Stimulated activated CD4-positive, alpha-beta T cell treated with anti-CD3 and anti-CD28 coated beads, Interleukin-12 subunit alpha, Interleukin-12 subunit beta, amount 100 ng/mL, for 24 hours (primary cell): ENCODE data around the gene TCOF1.

Experiments used
- DNase-seq, 2 experiments: peaks; one replicate each; pipeline ENCODE4 v3.0.0-alpha.2; 2020; ENCODE audit warnings: low read depth in 2 of 2

The TCOF1 gene

GRCh38 chr5:150389531-150390266 lies 32.2 kb downstream of the TCOF1 start:
- DNase-seq, result no peak

GRCh38 chr5:150391064-150391834 lies 33.8 kb downstream of the TCOF1 start:
- DNase-seq, result no peak

- no peak for DNase-seq
Measured at GRCh38 chr5:150391986-150392385, 34.5 kb downstream of the TCOF1 start.

GRCh38 chr5:150392680-150393079 lies 35.2 kb downstream of the TCOF1 start:
- DNase-seq, result no peak

- DNase-seq, result no peak
Measured at GRCh38 chr5:150393096-150393645, 35.7 kb downstream of the TCOF1 start.

GRCh38 chr5:150394131-150394530 lies 36.6 kb downstream of the TCOF1 start:
- no peak for DNase-seq

- no peak for DNase-seq
Measured at GRCh38 chr5:150394912-150395687, 37.6 kb downstream of the TCOF1 start.

GRCh38 chr5:150395688-150395975 lies 38.1 kb downstream of the TCOF1 start:
- no peak for DNase-seq

- DNase-seq, result no peak
Measured at GRCh38 chr5:150396267-150396666, 38.8 kb downstream of the TCOF1 start.

GRCh38 chr5:150397146-150397781 lies 39.8 kb downstream of the TCOF1 start:
- no peak for DNase-seq

- DNase-seq, result no peak
Measured at GRCh38 chr5:150397782-150398721, 40.6 kb downstream of the TCOF1 start.

- no peak for DNase-seq
Measured at GRCh38 chr5:150398722-150399523, 41.4 kb downstream of the TCOF1 start.

- DNase-seq, result no peak
Measured at GRCh38 chr5:150399524-150400211, 42.2 kb downstream of the TCOF1 start.

- no peak for DNase-seq
Measured at GRCh38 chr5:150400316-150401075, 43.0 kb downstream of the TCOF1 start.

GRCh38 chr5:150401076-150401375 lies 43.5 kb downstream of the TCOF1 start:
- no peak for DNase-seq

GRCh38 chr5:150401376-150402228 lies 44.1 kb downstream of the TCOF1 start:
- DNase-seq, result no peak

- no peak for DNase-seq
Measured at GRCh38 chr5:150402229-150402773, 44.8 kb downstream of the TCOF1 start.
